ENCODE data around the gene LRCH4. TPM values are rescaled to one million over a fixed set of nuclear protein-coding genes. Genes with fewer than 3 reads are reported as not detected.

LRCH4 gene
- total and polyA plus RNA-seq, 9 of the 15 experiments (the other 6 are each of a cell fraction or from before 2014, with no cell fraction given): 0.06 to 63.3 (median 15.0) TPM

DNA sequence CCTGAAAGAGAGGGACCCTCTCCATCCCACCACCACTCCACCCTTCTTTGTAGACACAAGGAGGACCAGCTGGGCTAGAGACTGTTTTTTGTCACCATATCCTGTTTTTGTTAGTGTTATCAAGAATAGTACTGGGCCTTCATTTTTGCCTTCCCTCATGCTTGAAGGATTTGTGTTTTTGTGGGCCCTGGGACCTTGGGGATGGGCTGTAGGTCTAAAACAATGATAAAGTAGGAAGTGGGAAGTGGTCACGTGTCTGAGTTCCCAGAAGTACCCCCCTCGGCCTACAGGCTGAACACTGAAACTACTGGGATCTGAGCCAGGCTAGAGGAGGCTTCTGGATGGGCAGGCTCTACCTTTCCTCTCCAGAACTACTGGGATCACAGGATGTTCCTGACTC, 38.1 kb downstream of the LRCH4 start (continued):
- TF ChIP-seq FOXK1 (CRISPR knock-in tag; IDR thresholded peaks at IDR 0.05; ENCODE audit: borderline replicate concordance): no peak
- TF ChIP-seq, protein P1, sequence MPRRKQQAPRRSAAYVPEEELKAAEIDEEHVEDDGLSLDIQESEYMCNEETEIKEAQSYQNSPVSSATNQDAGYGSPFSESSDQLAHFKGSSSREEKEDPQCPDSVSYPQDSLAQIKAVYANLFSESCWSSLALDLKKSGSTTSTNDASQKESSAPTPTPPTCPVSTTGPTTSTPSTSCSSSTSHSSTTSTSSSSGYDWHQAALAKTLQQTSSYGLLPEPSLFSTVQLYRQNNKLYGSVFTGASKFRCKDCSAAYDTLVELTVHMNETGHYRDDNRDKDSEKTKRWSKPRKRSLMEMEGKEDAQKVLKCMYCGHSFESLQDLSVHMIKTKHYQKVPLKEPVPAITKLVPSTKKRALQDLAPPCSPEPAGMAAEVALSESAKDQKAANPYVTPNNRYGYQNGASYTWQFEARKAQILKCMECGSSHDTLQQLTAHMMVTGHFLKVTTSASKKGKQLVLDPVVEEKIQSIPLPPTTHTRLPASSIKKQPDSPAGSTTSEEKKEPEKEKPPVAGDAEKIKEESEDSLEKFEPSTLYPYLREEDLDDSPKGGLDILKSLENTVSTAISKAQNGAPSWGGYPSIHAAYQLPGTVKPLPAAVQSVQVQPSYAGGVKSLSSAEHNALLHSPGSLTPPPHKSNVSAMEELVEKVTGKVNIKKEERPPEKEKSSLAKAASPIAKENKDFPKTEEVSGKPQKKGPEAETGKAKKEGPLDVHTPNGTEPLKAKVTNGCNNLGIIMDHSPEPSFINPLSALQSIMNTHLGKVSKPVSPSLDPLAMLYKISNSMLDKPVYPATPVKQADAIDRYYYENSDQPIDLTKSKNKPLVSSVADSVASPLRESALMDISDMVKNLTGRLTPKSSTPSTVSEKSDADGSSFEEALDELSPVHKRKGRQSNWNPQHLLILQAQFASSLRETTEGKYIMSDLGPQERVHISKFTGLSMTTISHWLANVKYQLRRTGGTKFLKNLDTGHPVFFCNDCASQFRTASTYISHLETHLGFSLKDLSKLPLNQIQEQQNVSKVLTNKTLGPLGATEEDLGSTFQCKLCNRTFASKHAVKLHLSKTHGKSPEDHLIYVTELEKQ (CRISPR knock-in tag; IDR thresholded peaks at IDR 0.05): no peak
- TF ChIP-seq ZNF354B (CRISPR knock-in tag; IDR thresholded peaks at IDR 0.05): no peak
- no peak for TF ChIP-seq NONO (IDR thresholded peaks at IDR 0.05; ENCODE audit: low read depth in 2 of 2, low read length in 1 of 2)
- 0 out of 2 replicates have a peak, but pooled peaks have one; percentile 38 for TF ChIP-seq LCOR (CRISPR knock-in tag; IDR thresholded peaks at IDR 0.05)
- TF ChIP-seq, protein P2, sequence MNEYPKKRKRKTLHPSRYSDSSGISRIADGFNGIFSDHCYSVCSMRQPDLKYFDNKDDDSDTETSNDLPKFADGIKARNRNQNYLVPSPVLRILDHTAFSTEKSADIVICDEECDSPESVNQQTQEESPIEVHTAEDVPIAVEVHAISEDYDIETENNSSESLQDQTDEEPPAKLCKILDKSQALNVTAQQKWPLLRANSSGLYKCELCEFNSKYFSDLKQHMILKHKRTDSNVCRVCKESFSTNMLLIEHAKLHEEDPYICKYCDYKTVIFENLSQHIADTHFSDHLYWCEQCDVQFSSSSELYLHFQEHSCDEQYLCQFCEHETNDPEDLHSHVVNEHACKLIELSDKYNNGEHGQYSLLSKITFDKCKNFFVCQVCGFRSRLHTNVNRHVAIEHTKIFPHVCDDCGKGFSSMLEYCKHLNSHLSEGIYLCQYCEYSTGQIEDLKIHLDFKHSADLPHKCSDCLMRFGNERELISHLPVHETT (CRISPR knock-in tag; conservative IDR thresholded peaks at IDR 0.05 in 1 of 2, IDR thresholded peaks at IDR 0.05 in 1 of 2): peak in 1 of 2 experiments; percentile 54; a peak in 1 of 4 replicates
- TF ChIP-seq KDM4B (IDR thresholded peaks at IDR 0.05; ENCODE audit: borderline replicate concordance in 2 of 2, low read depth in 1 of 2): no peak
- TF ChIP-seq, protein P3, sequence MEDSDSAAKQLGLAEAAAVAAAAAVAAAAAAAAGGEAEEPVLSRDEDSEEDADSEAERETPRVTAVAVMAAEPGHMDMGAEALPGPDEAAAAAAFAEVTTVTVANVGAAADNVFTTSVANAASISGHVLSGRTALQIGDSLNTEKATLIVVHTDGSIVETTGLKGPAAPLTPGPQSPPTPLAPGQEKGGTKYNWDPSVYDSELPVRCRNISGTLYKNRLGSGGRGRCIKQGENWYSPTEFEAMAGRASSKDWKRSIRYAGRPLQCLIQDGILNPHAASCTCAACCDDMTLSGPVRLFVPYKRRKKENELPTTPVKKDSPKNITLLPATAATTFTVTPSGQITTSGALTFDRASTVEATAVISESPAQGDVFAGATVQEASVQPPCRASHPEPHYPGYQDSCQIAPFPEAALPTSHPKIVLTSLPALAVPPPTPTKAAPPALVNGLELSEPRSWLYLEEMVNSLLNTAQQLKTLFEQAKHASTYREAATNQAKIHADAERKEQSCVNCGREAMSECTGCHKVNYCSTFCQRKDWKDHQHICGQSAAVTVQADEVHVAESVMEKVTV (CRISPR knock-in tag; IDR thresholded peaks at IDR 0.05): no peak
- TF ChIP-seq RCOR1 (IDR thresholded peaks at IDR 0.05; ENCODE audit: borderline replicate concordance in 1 of 2, low read depth in 2 of 2, low read length in 2 of 2): peak in 1 of 2 experiments; percentile 39; a peak in 1 of 4 replicates
- TF ChIP-seq ZNF445 (CRISPR knock-in tag; IDR thresholded peaks at IDR 0.05; ENCODE audit: low read depth): no peak
- TF ChIP-seq HDAC2 (IDR thresholded peaks at IDR 0.05): 0 out of 2 replicates have a peak, but pooled peaks have one; percentile 21
- TF ChIP-seq ZNF175 (CRISPR knock-in tag; IDR thresholded peaks at IDR 0.05; ENCODE audit: low read depth): peak; percentile 80; the same call in 1 of the 2 replicates
- TF ChIP-seq PHB (CRISPR knock-in tag; IDR thresholded peaks at IDR 0.05): no peak
- TF ChIP-seq, protein P4, sequence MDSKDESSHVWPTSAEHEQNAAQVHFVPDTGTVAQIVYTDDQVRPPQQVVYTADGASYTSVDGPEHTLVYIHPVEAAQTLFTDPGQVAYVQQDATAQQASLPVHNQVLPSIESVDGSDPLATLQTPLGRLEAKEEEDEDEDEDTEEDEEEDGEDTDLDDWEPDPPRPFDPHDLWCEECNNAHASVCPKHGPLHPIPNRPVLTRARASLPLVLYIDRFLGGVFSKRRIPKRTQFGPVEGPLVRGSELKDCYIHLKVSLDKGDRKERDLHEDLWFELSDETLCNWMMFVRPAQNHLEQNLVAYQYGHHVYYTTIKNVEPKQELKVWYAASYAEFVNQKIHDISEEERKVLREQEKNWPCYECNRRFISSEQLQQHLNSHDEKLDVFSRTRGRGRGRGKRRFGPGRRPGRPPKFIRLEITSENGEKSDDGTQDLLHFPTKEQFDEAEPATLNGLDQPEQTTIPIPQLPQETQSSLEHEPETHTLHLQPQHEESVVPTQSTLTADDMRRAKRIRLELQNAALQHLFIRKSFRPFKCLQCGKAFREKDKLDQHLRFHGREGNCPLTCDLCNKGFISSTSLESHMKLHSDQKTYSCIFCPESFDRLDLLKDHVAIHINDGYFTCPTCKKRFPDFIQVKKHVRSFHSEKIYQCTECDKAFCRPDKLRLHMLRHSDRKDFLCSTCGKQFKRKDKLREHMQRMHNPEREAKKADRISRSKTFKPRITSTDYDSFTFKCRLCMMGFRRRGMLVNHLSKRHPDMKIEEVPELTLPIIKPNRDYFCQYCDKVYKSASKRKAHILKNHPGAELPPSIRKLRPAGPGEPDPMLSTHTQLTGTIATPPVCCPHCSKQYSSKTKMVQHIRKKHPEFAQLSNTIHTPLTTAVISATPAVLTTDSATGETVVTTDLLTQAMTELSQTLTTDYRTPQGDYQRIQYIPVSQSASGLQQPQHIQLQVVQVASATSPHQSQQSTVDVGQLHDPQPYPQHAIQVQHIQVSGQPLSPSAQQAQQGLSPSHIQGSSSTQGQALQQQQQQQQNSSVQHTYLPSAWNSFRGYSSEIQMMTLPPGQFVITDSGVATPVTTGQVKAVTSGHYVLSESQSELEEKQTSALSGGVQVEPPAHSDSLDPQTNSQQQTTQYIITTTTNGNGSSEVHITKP (IDR thresholded peaks at IDR 0.05; ENCODE audit: partially characterized antibody): no peak
- TF ChIP-seq TRIM28 (IDR thresholded peaks at IDR 0.05): no peak
- TF ChIP-seq ZNF589 (CRISPR knock-in tag; IDR thresholded peaks at IDR 0.05; ENCODE audit: low read depth): 0 out of 2 replicates have a peak, but pooled peaks have one; percentile 54
- no peak for TF ChIP-seq SRSF1 (IDR thresholded peaks at IDR 0.05; ENCODE audit: low read depth, low read length)

All from K562 (cell line).